Measurements from ENCODE around the gene TTLL7.

DNA sequence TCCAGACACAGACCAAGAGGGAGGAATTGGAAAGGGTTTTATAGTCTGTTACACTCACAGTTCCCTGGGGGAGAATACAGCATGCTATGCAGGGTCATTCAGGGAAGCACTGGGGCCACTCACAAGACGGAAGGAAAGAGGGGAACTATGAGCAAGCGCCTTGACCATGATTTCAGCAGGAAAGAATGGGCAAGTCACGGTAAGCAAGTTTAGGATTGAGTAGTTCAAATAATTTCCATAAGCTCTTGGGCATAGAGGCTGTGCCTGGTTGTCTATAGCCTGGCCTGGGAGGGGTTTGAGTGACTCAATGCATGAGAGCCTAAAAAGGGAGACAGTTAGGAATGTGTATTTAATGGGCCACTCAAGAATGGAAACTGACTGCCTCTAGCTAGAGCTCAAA is 176.7 kb downstream of the TTLL7 start:
- TF ChIP-seq, protein P1, sequence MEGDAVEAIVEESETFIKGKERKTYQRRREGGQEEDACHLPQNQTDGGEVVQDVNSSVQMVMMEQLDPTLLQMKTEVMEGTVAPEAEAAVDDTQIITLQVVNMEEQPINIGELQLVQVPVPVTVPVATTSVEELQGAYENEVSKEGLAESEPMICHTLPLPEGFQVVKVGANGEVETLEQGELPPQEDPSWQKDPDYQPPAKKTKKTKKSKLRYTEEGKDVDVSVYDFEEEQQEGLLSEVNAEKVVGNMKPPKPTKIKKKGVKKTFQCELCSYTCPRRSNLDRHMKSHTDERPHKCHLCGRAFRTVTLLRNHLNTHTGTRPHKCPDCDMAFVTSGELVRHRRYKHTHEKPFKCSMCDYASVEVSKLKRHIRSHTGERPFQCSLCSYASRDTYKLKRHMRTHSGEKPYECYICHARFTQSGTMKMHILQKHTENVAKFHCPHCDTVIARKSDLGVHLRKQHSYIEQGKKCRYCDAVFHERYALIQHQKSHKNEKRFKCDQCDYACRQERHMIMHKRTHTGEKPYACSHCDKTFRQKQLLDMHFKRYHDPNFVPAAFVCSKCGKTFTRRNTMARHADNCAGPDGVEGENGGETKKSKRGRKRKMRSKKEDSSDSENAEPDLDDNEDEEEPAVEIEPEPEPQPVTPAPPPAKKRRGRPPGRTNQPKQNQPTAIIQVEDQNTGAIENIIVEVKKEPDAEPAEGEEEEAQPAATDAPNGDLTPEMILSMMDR (IDR thresholded peaks at IDR 0.05; ENCODE audit: low read length) = no peak
- TF ChIP-seq EZH2 (IDR thresholded peaks at IDR 0.05; ENCODE audit: borderline replicate concordance, low read length) = no peak
